Esophagus (tissue), 2 donors: Measurements from ENCODE around the gene PKD1. TPM values are rescaled to one million over a fixed set of nuclear protein-coding genes. Genes with fewer than 3 reads are reported as not detected.
"Not testable (repeated sequence)": the region's sequence is repeated elsewhere in the genome, so short reads cannot be mapped to it uniquely, and the experiment has no call there.

Source experiments
- H3K27ac ChIP-seq, 2 donors: one replicate each; pipeline ENCODE4 v1.5.1; 2013; ENCODE audit warnings: low read depth in 2 of 2, mild to moderate bottlenecking in 2 of 2, inconsistent platforms in 1 of 2, low read length in 1 of 2, moderate library complexity in 1 of 2
- H3K27me3 ChIP-seq, 2 donors: one replicate each; pipeline ENCODE4 v1.6.1; 2013; ENCODE audit warnings: low read length in 2 of 2, control low read depth in 1 of 2, mild to moderate bottlenecking in 1 of 2; ENCODE audit not compliant: insufficient read depth in 2 of 2, control insufficient read depth in 1 of 2
- H3K36me3 ChIP-seq, 2 donors: one replicate each; pipeline ENCODE4 v1.6.1; 2013; ENCODE audit warnings: low read length in 1 of 2; ENCODE audit not compliant: control insufficient read depth in 2 of 2, insufficient read depth in 2 of 2
- H3K4me1 ChIP-seq, 2 donors: one replicate each; pipeline ENCODE4 v1.6.1; 2013; ENCODE audit warnings: low read length in 1 of 2; ENCODE audit not compliant: control insufficient read depth in 2 of 2, insufficient read depth in 2 of 2
- H3K4me3 ChIP-seq, 2 donors: one replicate each; pipeline ENCODE4 v1.5.1; 2013; ENCODE audit warnings: low read length in 2 of 2, mild to moderate bottlenecking in 2 of 2, low read depth in 1 of 2, moderate library complexity in 1 of 2
- H3K9me3 ChIP-seq, 2 donors: one replicate each; pipeline ENCODE4 v1.6.1; 2013; ENCODE audit warnings: mild to moderate bottlenecking in 2 of 2, low read depth in 1 of 2, low read length in 1 of 2, moderate library complexity in 1 of 2; ENCODE audit not compliant: control insufficient read depth in 2 of 2, insufficient read depth in 1 of 2
- WGBS, 2 donors: extraction: QIAGEN DNeasy Blood & Tissue Kit; methylation state at CpG; one replicate each; pipeline ENCODE4 v1.1.7; 2013; 5-methylcytosine and 5-hydroxymethylcytosine counted together
- polyA plus RNA-seq, 2 donors: library from polyadenylated mRNA; stranded (reverse); fragments of 200-250 nt; gene quantifications; one replicate each; pipeline ENCODE4 v1.2.3, GENCODE V29; 2013
- donor health status: healthy with polysubstance abuse.
- donor health status: Bipolar disorder and iron deficiency.

The PKD1 gene
- polyA plus RNA-seq, 2 donors: 40.5 to 78.0 TPM

GRCh38 chr16:2147378-2147777 lies 11.7 kb upstream of the PKD1 start:
- no peak overlapping the region for H3K4me3 ChIP-seq
- 68 to 74% methylated on average over 6 of the region's 6 CpGs for WGBS, 2 donors

DNA sequence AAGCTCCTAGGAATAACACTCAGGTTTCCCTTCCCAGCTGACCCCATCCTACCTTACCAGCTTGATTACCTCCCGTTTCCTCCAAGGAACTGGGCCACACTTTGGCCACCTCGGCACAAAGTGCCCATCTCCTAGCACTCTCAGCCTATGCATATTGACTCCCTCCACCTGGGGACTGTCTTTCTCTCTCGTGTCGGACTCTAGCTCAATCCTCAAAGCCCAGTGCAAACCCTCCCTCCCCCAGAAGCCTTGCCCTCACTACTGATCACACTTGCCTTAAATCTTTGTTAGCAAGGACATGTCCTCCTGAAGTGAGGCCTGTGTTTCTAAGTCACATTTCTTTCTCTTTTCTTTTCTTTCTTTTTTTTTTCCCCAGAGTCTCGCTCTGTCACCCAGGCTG lies 10.1 kb upstream of the PKD1 start:
- H3K4me1 ChIP-seq: peaks cover 6 to 17% of the 10 kb centered on the region in 2 donors

More at GRCh38 chr16:2147378-2147777, 11.7 kb upstream of the PKD1 start:
- Histone ChIP-seq H3K4me1 (peaks cover 14 to 27% of the 10 kb centered on the region in 2 donors), H3K9me3 (no peaks in the 10 kb centered on the region), H3K36me3 (peaks cover 0 to 7% of the 10 kb centered on the region in 2 donors), H3K27ac (peak overlapping the region in 1 of 2 donors; percentile 6), H3K27me3 (no peaks in the 10 kb centered on the region)

DNA sequence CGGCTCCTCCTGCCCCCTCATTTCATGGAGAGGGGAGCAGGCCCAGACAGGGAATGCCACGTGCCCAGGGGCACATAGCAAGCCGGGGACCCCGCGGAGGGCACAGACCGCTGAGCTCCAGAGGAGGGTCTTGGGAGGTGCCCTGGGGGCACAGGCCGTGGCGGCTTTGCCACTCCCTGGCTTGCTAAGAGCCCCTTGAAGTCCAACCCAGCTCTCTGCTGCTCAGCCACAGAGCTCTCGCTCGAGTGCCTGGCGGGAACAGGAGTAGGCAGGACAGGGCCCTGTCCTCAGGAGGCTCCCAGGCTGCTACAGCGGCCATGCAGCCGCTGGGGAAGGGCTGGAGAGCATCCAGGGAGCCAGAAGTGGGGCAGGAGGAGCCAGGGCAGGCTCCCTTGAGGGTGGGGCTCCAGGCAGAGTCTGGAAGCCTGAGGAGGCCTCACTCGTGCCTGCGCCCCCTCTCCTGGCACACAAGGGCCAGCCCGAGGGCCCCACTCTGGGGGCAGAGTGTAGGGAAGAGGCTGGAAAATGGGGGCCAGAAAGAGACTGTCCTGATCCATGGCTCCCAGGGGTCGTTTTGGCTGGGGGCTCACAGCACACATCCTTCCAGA lies 8.3 kb upstream of the PKD1 start:
- no peak overlapping the region for H3K27ac ChIP-seq
- no peaks in the 10 kb centered on the region for H3K9me3 ChIP-seq
- H3K27me3 ChIP-seq: no peaks in the 10 kb centered on the region
- 72 to 82% methylated on average over 17 of the region's 17 CpGs for WGBS, 2 donors
- H3K36me3 ChIP-seq: no peaks in the 10 kb centered on the region
- no peak overlapping the region for H3K4me3 ChIP-seq
- H3K4me1 ChIP-seq: peaks cover 2 to 6% of the 10 kb centered on the region in 2 donors

More for the DNA sequence above, 10.1 kb upstream of the PKD1 start:
- no peak overlapping the region for H3K27ac ChIP-seq
- H3K36me3 ChIP-seq: no peaks in the 10 kb centered on the region
- no peak overlapping the region for H3K4me3 ChIP-seq
- H3K9me3 ChIP-seq: no peaks in the 10 kb centered on the region
- WGBS, 2 donors: 86 to 87% methylated on average over 5 of the region's 5 CpGs
- H3K27me3 ChIP-seq: no peaks in the 10 kb centered on the region

- Histone ChIP-seq H3K27ac (no peak overlapping the region), H3K4me3 (no peak overlapping the region), H3K27me3 (no peaks in the 10 kb centered on the region), H3K9me3 (no peaks in the 10 kb centered on the region), H3K36me3 (no peaks in the 10 kb centered on the region), H3K4me1 (peaks cover 0 to 2% of the 10 kb centered on the region in 2 donors)
- WGBS, 2 donors: 70 to 72% methylated on average over 31 of the region's 31 CpGs
These were observed 7.5 kb upstream of the PKD1 start for GRCh38 chr16:2142942-2143877.

DNA sequence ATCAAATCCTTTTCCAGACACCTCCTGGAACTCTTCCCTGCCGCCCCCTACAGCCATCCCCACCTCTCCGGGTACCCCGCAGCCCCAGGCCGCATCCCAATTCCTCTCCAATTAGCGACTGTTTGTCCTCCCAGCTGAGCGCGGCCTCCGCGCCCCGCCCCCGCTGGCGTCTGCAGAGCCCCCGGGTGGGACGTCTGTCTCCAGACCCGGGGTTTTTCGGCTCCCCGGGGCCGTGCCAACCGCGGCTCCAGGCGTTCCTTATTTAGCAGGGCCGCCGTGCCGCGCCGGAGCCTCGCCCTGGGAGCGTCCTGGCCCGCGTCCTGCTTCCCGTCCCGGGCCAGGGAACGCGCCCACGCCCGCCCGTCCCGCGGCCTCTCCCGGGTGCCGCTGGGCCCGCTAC lies 627 bp downstream of the PKD1 start:
- peak overlapping the region; percentile 74 to 79 for H3K27ac ChIP-seq
- H3K4me1 ChIP-seq, H3K9me3 ChIP-seq, H3K36me3 ChIP-seq, H3K27me3 ChIP-seq: not testable (repeated sequence)
- peak overlapping the region; percentile 50 to 51 for H3K4me3 ChIP-seq
- 0 to 1% methylated on average over 28 to 34 of the region's 42 CpGs for WGBS, 2 donors

- not testable (repeated sequence) for H3K9me3 ChIP-seq, H3K4me1 ChIP-seq, H3K27me3 ChIP-seq, H3K36me3 ChIP-seq
- 43 to 50% methylated on average over 1 to 7 of the region's 12 CpGs for WGBS, 2 donors
- Histone ChIP-seq H3K27ac (peak overlapping the region in 1 of 2 donors; percentile 49), H3K4me3 (peak overlapping the region in 1 of 2 donors; percentile 11)
These were observed 1.9 kb downstream of the PKD1 start for GRCh38 chr16:2133797-2134196.

DNA sequence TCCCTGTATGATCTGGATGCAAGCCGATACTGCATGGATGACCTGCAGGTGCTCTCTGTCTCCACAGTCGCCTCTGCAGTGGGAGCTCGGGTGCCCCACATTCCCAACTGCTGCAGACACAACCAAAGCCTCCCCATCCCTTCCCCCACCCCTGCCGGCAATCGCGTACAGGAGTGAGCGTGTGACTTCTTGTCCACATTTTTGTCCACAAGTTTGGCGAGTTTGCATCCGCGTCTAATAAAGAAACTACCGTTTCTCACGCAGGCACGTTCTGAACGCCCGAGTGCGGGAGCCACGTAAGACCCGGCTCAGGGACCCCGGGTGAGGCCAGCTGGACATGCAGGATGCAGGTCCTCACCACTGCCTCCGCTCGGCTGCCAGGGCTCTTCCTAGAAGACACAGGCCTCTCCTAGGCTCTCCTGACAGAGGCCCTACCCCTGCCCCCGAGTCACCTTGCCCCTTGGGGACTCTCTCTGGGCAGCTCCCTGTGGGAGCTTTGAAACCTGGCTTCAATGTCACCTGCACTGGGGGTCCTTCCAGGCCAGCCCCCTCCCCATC lies 5.7 kb downstream of the PKD1 start:
- H3K27me3 ChIP-seq, H3K36me3 ChIP-seq, H3K9me3 ChIP-seq, H3K4me3 ChIP-seq: not testable (repeated sequence)
- peaks cover 6 to 22% of the 10 kb centered on the region in 2 donors for H3K4me1 ChIP-seq
- 36 to 48% methylated on average over 22 of the region's 22 CpGs for WGBS, 2 donors
- H3K27ac ChIP-seq: peak overlapping the region in 1 of 2 donors; percentile 61

GRCh38 chr16:2129251-2129650 lies 6.4 kb downstream of the PKD1 start:
- H3K4me3 ChIP-seq, H3K27me3 ChIP-seq, H3K36me3 ChIP-seq, H3K9me3 ChIP-seq: not testable (repeated sequence)
- Histone ChIP-seq H3K27ac (peak overlapping the region; percentile 13 to 85), H3K4me1 (peaks cover 8 to 26% of the 10 kb centered on the region in 2 donors)
- WGBS, 2 donors: 46 to 49% methylated on average over 9 of the region's 11 CpGs

DNA sequence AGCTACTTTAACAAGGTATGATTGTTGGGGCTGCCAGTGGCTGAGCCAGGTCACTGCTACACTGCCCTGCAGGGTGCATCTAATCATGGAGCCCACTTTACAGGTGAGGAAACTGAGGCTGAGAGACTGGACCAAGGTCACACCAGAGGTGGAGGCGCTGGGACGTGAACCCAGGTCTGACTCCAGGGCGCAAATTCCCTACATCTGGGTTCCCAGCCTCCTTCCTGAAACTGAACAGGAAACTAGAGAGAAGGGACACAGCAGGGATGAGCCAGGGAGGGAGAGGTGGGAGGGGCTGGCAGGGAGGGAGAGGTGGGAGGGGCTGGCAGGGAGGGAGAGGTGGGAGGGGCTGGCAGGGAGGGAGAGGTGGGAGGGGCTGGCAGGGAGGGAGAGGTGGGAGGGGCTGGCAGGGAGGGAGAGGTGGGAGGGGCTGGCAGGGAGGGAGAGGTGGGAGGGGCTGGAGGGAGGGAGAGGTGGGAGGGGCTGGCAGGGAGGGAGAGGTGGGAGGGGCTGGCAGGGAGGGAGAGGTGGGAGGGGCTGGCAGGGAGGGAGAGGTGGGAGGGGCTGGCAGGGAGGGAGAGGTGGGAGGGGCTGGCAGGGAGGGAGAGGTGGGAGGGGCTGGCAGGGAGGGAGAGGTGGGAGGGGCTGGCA lies 7.9 kb downstream of the PKD1 start:
- H3K36me3 ChIP-seq, H3K9me3 ChIP-seq, H3K4me3 ChIP-seq, H3K27me3 ChIP-seq: not testable (repeated sequence)
- WGBS, 2 donors: 16 to 28% methylated on average over 3 of the region's 3 CpGs
- Histone ChIP-seq H3K27ac (peak overlapping the region; percentile 84 to 85), H3K4me1 (peaks cover 8 to 32% of the 10 kb centered on the region in 2 donors)
